Small intestine (tissue), 7 donors: ENCODE results near the gene TMEM178A. TPM values are rescaled to one million over a fixed set of nuclear protein-coding genes. Genes with fewer than 3 reads are reported as not detected.

Source experiments
- DNase-seq, 2 donors: peaks; one replicate each; pipeline versions ENCODE4 v3.0.0 to v3.0.0-alpha.2; 2013
- FAIRE-seq: peaks from 2 replicates; lab custom pipeline; 2012; peaks lifted over from hg19 to GRCh38; lab: Jason Lieb, UNC
- H3K27ac ChIP-seq, 3 donors: one replicate each; pipeline ENCODE4 v1.5.1; 2013; ENCODE audit warnings: low read length in 2 of 3, mild to moderate bottlenecking in 2 of 3, control low read depth in 1 of 3, inconsistent platforms in 1 of 3, low read depth in 1 of 3, moderate library complexity in 1 of 3
- H3K27me3 ChIP-seq, 3 donors: one replicate each; pipeline ENCODE4 v1.6.1; 2013; ENCODE audit warnings: low read length in 3 of 3, inconsistent platforms in 1 of 3; ENCODE audit not compliant: control insufficient read depth in 3 of 3, insufficient read depth in 3 of 3
- H3K36me3 ChIP-seq, 3 donors: one replicate each; pipeline ENCODE4 v1.6.1; 2013; ENCODE audit warnings: low read length in 3 of 3, inconsistent platforms in 1 of 3, low read depth in 1 of 3, mild to moderate bottlenecking in 1 of 3, moderate library complexity in 1 of 3; ENCODE audit not compliant: control insufficient read depth in 3 of 3, insufficient read depth in 2 of 3
- H3K4me1 ChIP-seq, 3 donors: one replicate each; pipeline ENCODE4 v1.6.1; 2013; ENCODE audit warnings: low read length in 2 of 3, inconsistent platforms in 1 of 3, low read depth in 1 of 3, mild to moderate bottlenecking in 1 of 3, moderate library complexity in 1 of 3; ENCODE audit not compliant: control insufficient read depth in 3 of 3, insufficient read depth in 2 of 3
- H3K4me3 ChIP-seq, 3 donors: one replicate each; pipeline ENCODE4 v1.5.1; 2013; ENCODE audit warnings: low read length in 3 of 3, control low read depth in 1 of 3, inconsistent platforms in 1 of 3, low read depth in 1 of 3, mild to moderate bottlenecking in 1 of 3, moderate library complexity in 1 of 3
- H3K9me3 ChIP-seq, 2 donors: one replicate each; pipeline ENCODE4 v1.6.1; 2013; ENCODE audit warnings: low read depth in 1 of 2, low read length in 1 of 2; ENCODE audit not compliant: control insufficient read depth in 2 of 2, insufficient read depth in 1 of 2
- WGBS, 3 donors: extraction: QIAGEN DNeasy Blood & Tissue Kit; methylation state at CpG; one replicate each; pipeline ENCODE4 v1.1.7; 2013; 5-methylcytosine and 5-hydroxymethylcytosine counted together
- polyA plus RNA-seq, 4 donors: library from polyadenylated mRNA; stranded (reverse) in 3 of 4; unstranded in 1 of 4; fragments of 200-250 nt in 3 of 4; fragments of 120-200 nt in 1 of 4; gene quantifications; one replicate each; pipeline versions ENCODE4 v1.2.1 to v1.2.3, GENCODE V29; 2013
- donor health status: healthy with polysubstance abuse.
- donor health status: control.
- donor health status: control.
- donor health status: Bipolar disorder and iron deficiency.
- donor health status: healthy.

TMEM178A gene
- polyA plus RNA-seq, 4 donors = 0.61 to 5.0 (median 3.0) TPM

DNA sequence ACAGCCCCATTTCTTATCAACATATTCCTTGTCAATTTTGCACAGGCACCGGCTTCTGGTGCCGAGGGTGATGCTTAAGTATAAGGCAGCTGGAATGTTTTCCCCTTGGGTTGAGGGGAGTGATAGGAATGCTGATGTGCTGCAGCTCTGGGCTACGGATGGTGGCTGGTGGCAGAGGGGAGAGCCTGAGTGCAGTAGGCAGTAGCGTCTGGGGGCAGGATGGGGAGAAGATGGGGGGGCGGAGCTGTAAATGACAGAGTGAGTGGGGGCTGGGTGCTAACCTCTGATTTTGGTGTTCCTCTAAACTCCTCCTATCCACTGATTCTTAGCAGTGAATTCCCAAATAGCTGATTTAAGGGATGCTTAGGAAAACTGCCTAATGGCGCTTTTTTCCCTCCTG is 20.7 kb downstream of the TMEM178A start:
- H3K36me3 ChIP-seq = no peaks in the 10 kb centered on the region
- H3K27me3 ChIP-seq = no peaks in the 10 kb centered on the region
- 84 to 89% (median 89%) methylated on average over 6 of the region's 6 CpGs for WGBS, 3 donors
- DNase-seq (no peak), FAIRE-seq (no peak)
- no peak overlapping the region for H3K27ac ChIP-seq
- H3K4me1 ChIP-seq = no peaks in the 10 kb centered on the region
- H3K4me3 ChIP-seq = no peak overlapping the region
- H3K9me3 ChIP-seq = peaks cover 0 to 6% of the 10 kb centered on the region in 2 donors

DNA sequence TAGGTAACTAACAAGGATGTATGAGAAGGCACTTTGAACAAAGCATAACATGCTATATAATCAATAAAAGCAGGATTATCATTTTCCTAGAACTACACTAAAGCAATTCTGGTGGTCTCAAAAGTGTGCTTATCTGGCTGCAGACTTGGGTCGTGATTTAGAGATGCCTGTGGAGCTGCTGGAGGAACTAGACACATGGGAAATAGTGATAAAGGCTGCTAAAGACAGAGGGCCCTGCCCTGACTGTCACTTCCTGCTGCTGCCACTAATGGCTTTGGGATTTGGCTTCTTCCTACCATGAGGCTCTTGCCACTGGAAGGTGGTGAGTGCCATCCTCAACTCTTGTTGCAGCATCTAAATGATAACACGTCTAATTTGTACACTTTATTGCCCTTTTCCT is 22.5 kb downstream of the TMEM178A start:
- DNase-seq = no peak
- Histone ChIP-seq H3K4me3 (no peak overlapping the region), H3K27ac (no peak overlapping the region), H3K9me3 (peaks cover 0 to 6% of the 10 kb centered on the region in 2 donors), H3K27me3 (no peaks in the 10 kb centered on the region), H3K36me3 (no peaks in the 10 kb centered on the region), H3K4me1 (no peaks in the 10 kb centered on the region)
- WGBS, 3 donors = 19 to 52% (median 47%) methylated on average over 2 of the region's 2 CpGs
- no peak for FAIRE-seq

- H3K27ac ChIP-seq = no peak overlapping the region
- no peak overlapping the region for H3K4me3 ChIP-seq
- peaks cover 0 to 6% of the 10 kb centered on the region in 2 donors for H3K9me3 ChIP-seq
- no peaks in the 10 kb centered on the region for H3K4me1 ChIP-seq
- DNase-seq (no peak), FAIRE-seq (no peak)
- H3K27me3 ChIP-seq = no peaks in the 10 kb centered on the region
- no peaks in the 10 kb centered on the region for H3K36me3 ChIP-seq
- WGBS, 3 donors = 79 to 86% (median 85%) methylated on average over 1 of the region's 1 CpG
Observed at GRCh38 chr2:39689272-39689841, 23.6 kb downstream of the TMEM178A start.

DNA sequence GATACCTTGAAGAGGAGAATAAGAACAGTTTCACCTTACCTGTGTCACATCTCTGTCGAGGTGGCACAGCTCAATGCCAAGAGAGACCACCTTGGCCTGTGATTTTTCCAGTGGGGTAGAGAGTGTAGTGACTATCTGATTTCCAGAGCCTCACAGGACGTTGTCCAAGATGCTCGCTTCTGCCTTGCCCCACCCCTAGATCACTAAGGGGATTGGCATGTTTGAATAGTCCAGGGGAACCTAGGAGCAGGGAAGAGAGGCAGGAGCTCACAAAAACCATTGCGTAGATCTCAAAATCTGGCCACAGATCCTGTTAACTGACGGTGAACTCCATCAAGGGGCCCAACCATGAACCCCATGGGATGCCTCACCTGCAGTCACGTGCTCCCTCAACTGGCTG is 24.2 kb downstream of the TMEM178A start:
- H3K4me3 ChIP-seq = no peak overlapping the region
- H3K27ac ChIP-seq = no peak overlapping the region
- no peaks in the 10 kb centered on the region for H3K36me3 ChIP-seq
- H3K9me3 ChIP-seq = peaks cover 0 to 6% of the 10 kb centered on the region in 2 donors
- no peak for FAIRE-seq
- H3K4me1 ChIP-seq = no peaks in the 10 kb centered on the region
- H3K27me3 ChIP-seq = no peaks in the 10 kb centered on the region
- no peak for DNase-seq
- WGBS, 3 donors = 73 to 85% (median 81%) methylated on average over 6 of the region's 6 CpGs

DNA sequence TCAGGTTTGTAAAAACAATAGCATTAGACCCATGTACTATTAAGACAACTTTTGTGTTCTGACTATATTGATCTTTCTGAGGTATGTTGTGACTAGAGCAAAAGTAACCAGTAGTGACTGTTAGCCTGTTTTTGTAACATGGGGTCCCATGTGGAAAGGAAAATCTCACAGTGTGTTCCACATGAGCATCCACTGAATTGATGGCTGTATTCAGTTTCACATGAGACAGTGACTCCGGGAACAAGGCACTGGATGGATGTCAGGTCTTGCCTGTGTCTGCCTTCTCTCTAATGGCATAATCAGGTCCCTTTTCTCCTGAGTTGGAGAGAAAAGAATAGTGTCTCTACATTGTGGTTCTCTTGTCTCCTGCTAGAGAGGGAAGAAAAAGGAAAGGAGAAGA is 27.5 kb downstream of the TMEM178A start:
- H3K27me3 ChIP-seq = no peaks in the 10 kb centered on the region
- H3K36me3 ChIP-seq = no peaks in the 10 kb centered on the region
- no peak for FAIRE-seq
- no peak overlapping the region for H3K27ac ChIP-seq
- no peak for DNase-seq
- peaks cover 0 to 6% of the 10 kb centered on the region in 2 donors for H3K9me3 ChIP-seq
- no peaks in the 10 kb centered on the region for H3K4me1 ChIP-seq
- 87 to 89% (median 87%) methylated on average over 1 of the region's 1 CpG for WGBS, 3 donors
- no peak overlapping the region for H3K4me3 ChIP-seq

- DNase-seq = peak in 1 of 2 donors; percentile 5
- H3K4me1 ChIP-seq = no peaks in the 10 kb centered on the region
- no peaks in the 10 kb centered on the region for H3K27me3 ChIP-seq
- peaks cover 0 to 3% of the 10 kb centered on the region in 2 donors for H3K9me3 ChIP-seq
- FAIRE-seq = no peak
- H3K4me3 ChIP-seq = no peak overlapping the region
- H3K36me3 ChIP-seq = no peaks in the 10 kb centered on the region
- WGBS, 3 donors = 78 to 95% (median 89%) methylated on average over 4 of the region's 4 CpGs
- H3K27ac ChIP-seq = no peak overlapping the region
Observed at GRCh38 chr2:39696101-39696553, 30.4 kb downstream of the TMEM178A start.

DNA sequence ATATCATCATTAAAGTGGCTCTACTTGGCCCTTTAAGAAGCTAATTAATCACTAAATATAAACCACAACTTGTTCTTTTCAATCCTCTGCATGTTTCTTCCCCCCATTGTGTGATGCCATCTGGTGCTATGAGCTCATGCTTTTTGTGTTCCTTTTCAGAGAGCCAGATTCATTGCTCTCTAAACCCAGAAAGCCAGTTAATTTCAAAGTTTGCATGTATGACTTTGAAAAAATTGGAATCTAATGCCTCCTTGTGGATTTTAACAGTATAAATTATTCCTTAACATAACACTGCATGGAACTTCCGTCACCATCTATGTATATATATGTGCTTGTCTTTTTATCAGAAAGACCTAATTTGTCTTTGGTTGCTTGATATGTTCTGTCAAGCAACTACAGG is 31.1 kb downstream of the TMEM178A start:
- Histone ChIP-seq H3K4me1 (no peaks in the 10 kb centered on the region), H3K9me3 (peaks cover 0 to 3% of the 10 kb centered on the region in 2 donors), H3K36me3 (no peaks in the 10 kb centered on the region), H3K27ac (no peak overlapping the region), H3K4me3 (no peak overlapping the region), H3K27me3 (no peaks in the 10 kb centered on the region)
- WGBS, 3 donors = 48 to 52% (median 52%) methylated on average over 1 of the region's 1 CpG
- FAIRE-seq (no peak), DNase-seq (peak; percentile 8 to 9)

GRCh38 chr2:39697454-39697853 is 31.7 kb downstream of the TMEM178A start:
- H3K4me1 ChIP-seq = no peaks in the 10 kb centered on the region
- no peak overlapping the region for H3K4me3 ChIP-seq
- no peak overlapping the region for H3K27ac ChIP-seq
- H3K36me3 ChIP-seq = no peaks in the 10 kb centered on the region
- DNase-seq (no peak), FAIRE-seq (no peak)
- H3K9me3 ChIP-seq = peaks cover 0 to 7% of the 10 kb centered on the region in 2 donors
- no peaks in the 10 kb centered on the region for H3K27me3 ChIP-seq
- WGBS, 3 donors = 66 to 79% (median 67%) methylated on average over 2 of the region's 2 CpGs

DNA sequence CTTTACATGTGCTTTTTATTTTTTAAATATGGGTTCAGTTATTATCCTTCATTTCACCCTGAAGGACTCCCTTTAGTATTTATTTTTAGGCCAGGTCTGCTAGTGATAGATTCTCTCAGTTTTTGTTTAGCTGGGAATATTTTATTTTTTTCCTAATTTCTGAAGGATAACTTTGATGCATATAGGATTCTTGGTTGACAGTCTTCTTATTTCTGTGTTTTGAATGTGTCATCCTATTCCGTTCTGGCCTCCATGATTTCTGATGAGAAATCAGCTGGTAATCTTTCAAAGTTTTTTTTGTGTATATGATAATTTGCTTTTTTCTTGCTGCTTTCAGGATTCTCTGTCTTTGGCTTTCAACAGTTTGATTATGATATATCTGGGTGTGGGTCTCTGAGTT is 35.4 kb downstream of the TMEM178A start:
- WGBS, 3 donors = 88 to 93% (median 92%) methylated on average over 1 of the region's 1 CpG
- no peaks in the 10 kb centered on the region for H3K36me3 ChIP-seq
- FAIRE-seq = no peak

More for the DNA sequence above, 35.4 kb downstream of the TMEM178A start:
- H3K4me1 ChIP-seq = no peaks in the 10 kb centered on the region
- no peaks in the 10 kb centered on the region for H3K27me3 ChIP-seq
- no peak overlapping the region for H3K4me3 ChIP-seq
- H3K9me3 ChIP-seq = peaks cover 0 to 8% of the 10 kb centered on the region in 2 donors
- H3K27ac ChIP-seq = no peak overlapping the region
- DNase-seq = no peak
